ENCODE results near the gene PDE1A.

GRCh38 chr2:182381225-182381624 is 45.6 kb downstream of the PDE1A start:
- TF ChIP-seq CTCF (IDR thresholded peaks at IDR 0.05) (no peak), POLR2A (IDR thresholded peaks at IDR 0.05) (no peak)

Data from adrenal gland (tissue), 5 donors.